AG08395 (cell line): ENCODE data around the gene ZNF629.

Source experiments
- DNase-seq: peaks from one replicate; pipeline ENCODE4 v3.0.0; 2012; ENCODE audit warnings: mixed read lengths, low spot score

Gene ZNF629

GRCh38 chr16:30767767-30768465 is 19.1 kb downstream of the ZNF629 start:
- no peak for DNase-seq

- no peak for DNase-seq
These were observed 20.1 kb downstream of the ZNF629 start for GRCh38 chr16:30766933-30767284.

- no peak for DNase-seq
These were observed 20.6 kb downstream of the ZNF629 start for GRCh38 chr16:30766206-30766932.

GRCh38 chr16:30764816-30765465 is 22.1 kb downstream of the ZNF629 start:
- no peak for DNase-seq

- no peak for DNase-seq
These were observed 22.9 kb downstream of the ZNF629 start for GRCh38 chr16:30764086-30764485.

GRCh38 chr16:30762991-30763725 is 23.8 kb downstream of the ZNF629 start:
- no peak for DNase-seq

- peak; percentile 100 for DNase-seq
These were observed 24.8 kb downstream of the ZNF629 start, which contains the start of the genes CFAP119 and RNF40 for GRCh38 chr16:30761928-30762902. Gene CFAP119 (minus strand): TSS chr16:30762062. CDS start chr16:30761748, 314 bp downstream. Gene RNF40 (plus strand): TSS chr16:30762322. CDS start chr16:30762546, 224 bp downstream.

- peak; percentile 36 for DNase-seq
These were observed 25.5 kb downstream of the ZNF629 start for GRCh38 chr16:30761427-30761927.

- DNase-seq: no peak
These were observed 26.2 kb downstream of the ZNF629 start for GRCh38 chr16:30760577-30761426.

- DNase-seq: no peak
These were observed 26.9 kb downstream of the ZNF629 start for GRCh38 chr16:30760001-30760559.

- DNase-seq: no peak
These were observed 28.0 kb downstream of the ZNF629 start for GRCh38 chr16:30758988-30759491.

- DNase-seq: no peak
These were observed 29.7 kb downstream of the ZNF629 start for GRCh38 chr16:30757316-30757715.

GRCh38 chr16:30756781-30757100 is 30.3 kb downstream of the ZNF629 start:
- no peak for DNase-seq

GRCh38 chr16:30755955-30756780 is 30.8 kb downstream of the ZNF629 start:
- DNase-seq: no peak

GRCh38 chr16:30753596-30753995 is 33.4 kb downstream of the ZNF629 start:
- no peak for DNase-seq

GRCh38 chr16:30750876-30751465 is 36.0 kb downstream of the ZNF629 start:
- no peak for DNase-seq

- no peak for DNase-seq
These were observed 36.8 kb downstream of the ZNF629 start for GRCh38 chr16:30750201-30750600.
